HepG2 (cell line): Measurements from ENCODE around the gene CSPG5. TPM values are rescaled to one million over a fixed set of nuclear protein-coding genes. Genes with fewer than 3 reads are reported as not detected.

Source experiments
- ATAC-seq: fragments of 200-7000 bp; cut with Tn5 transposase; 3 replicates; pipeline ENCODE4 v1.9.1; 2020; ENCODE audit warnings: mild to moderate bottlenecking, moderate library complexity
- BruUV-seq: library from RNA; stranded (reverse); fragments of 400-500 nt; replicated peaks from 2 replicates; lab custom pipeline; 2021; lab: Mats Ljungman, UMichigan
- CTCF ChIA-PET: fragments of 300-600 bp; formaldehyde crosslinking; extraction: SDS; loops from one replicate; lab custom pipeline; 2021; ENCODE audit warnings: low total read pairs, inconsistent platforms, low intra/inter-chr PET ratio; lab: Yijun Ruan, JAX
- POLR2A ChIA-PET: fragments of 350-600 bp; sonication (Branson Sonifier 250); formaldehyde crosslinking; loops from one replicate; lab custom pipeline; 2020; ENCODE audit warnings: antibody characterized with exemption, inconsistent platforms; lab: Yijun Ruan, JAX
- DNase-seq: peaks from one replicate; pipeline ENCODE4 v3.0.0-alpha.2; 2015; ENCODE audit warnings: low spot score
- FAIRE-seq: peaks from 3 replicates; lab custom pipeline; 2011; peaks lifted over from hg19 to GRCh38; lab: Jason Lieb, UNC
- H2AFZ ChIP-seq: one replicate; pipeline ENCODE4 v1.6.1; 2011; ENCODE audit warnings: low read length, inconsistent platforms
- H3K27ac ChIP-seq: fragments of 300-600 bp; 3 replicates; pipeline ENCODE4 v1.8.0; 2011; ENCODE audit warnings: mixed run types, mild to moderate bottlenecking, mixed read lengths, low read length, inconsistent platforms; ENCODE audit not compliant: insufficient read depth; ENCODE audit errors: extremely low read length
- H3K27me3 ChIP-seq, 2 experiments: fragments of 200-600 bp in 1 of 2; 2 replicates in 1 of 2; 3 replicates in 1 of 2; pipeline versions ENCODE4 v1.6.0 to v1.8.0; 2011; ENCODE audit warnings: low read length in 2 of 2, mild to moderate bottlenecking in 2 of 2, moderate library complexity in 2 of 2, inconsistent platforms in 1 of 2; ENCODE audit not compliant: insufficient read depth in 2 of 2, control insufficient read depth in 1 of 2
- H3K36me3 ChIP-seq, 2 experiments: fragments of 200-600 bp in 1 of 2; replicated peaks in 1 of 2; 2 replicates in 1 of 2; 3 replicates in 1 of 2; pipeline versions ENCODE4 v1.5.1 to v1.8.0; 2011; ENCODE audit warnings: low read length in 2 of 2, inconsistent platforms in 1 of 2; ENCODE audit not compliant: insufficient read depth in 2 of 2, control insufficient read depth in 1 of 2
- H3K4me1 ChIP-seq: 2 replicates; pipeline ENCODE4 v1.5.1; 2012; ENCODE audit warnings: low read length, inconsistent platforms; ENCODE audit not compliant: insufficient read depth
- H3K4me2 ChIP-seq: 2 replicates; pipeline ENCODE4 v1.6.0; 2011; ENCODE audit warnings: low read depth, low read length, inconsistent platforms
- H3K4me3 ChIP-seq, 3 experiments: fragments of 200-600 bp in 1 of 3; sonication (generic), shearing (Covaris generic) in 1 of 3; replicated peaks in 1 of 3; 2 replicates each; pipeline ENCODE4 v1.5.1; 2011 to 2016; ENCODE audit warnings: low read length in 3 of 3, inconsistent platforms in 2 of 3, low read depth in 2 of 3, mild to moderate bottlenecking in 2 of 3, control low read depth in 1 of 3, mixed read lengths in 1 of 3; ENCODE audit not compliant: insufficient read depth in 1 of 3
- H3K79me2 ChIP-seq: one replicate; pipeline ENCODE4 v1.6.1; 2011; ENCODE audit warnings: low read length, inconsistent platforms; ENCODE audit not compliant: insufficient read depth
- H3K9ac ChIP-seq: 2 replicates; pipeline ENCODE4 v1.6.0; 2011; ENCODE audit warnings: mild to moderate bottlenecking, low read depth, low read length, inconsistent platforms; ENCODE audit not compliant: insufficient read depth
- H3K9me3 ChIP-seq: 2 replicates; pipeline ENCODE4 v1.5.1; 2012; ENCODE audit warnings: mild to moderate bottlenecking, low read length
- H4K20me1 ChIP-seq: 2 replicates; pipeline ENCODE4 v1.6.0; 2011; ENCODE audit warnings: inconsistent platforms, mild to moderate bottlenecking, low read length, moderate library complexity; ENCODE audit not compliant: insufficient read depth
- ATF7-NPFF ChIP-seq: sonication (generic); formaldehyde crosslinking; IDR thresholded peaks from 2 replicates; pipeline ENCODE4 v1.8.1; 2023; ENCODE audit warnings: mild to moderate bottlenecking, low read depth, missing genetic modification reagents, moderate library complexity
- CEBPB ChIP-seq: IDR thresholded peaks from 2 replicates; pipeline ENCODE4 v1.6.1; 2011; ENCODE audit warnings: low read depth, low read length, improper control_type of control experiment, borderline replicate concordance
- KLF9 ChIP-seq: IDR thresholded peaks from 2 replicates; pipeline ENCODE4 v1.6.1; 2016; ENCODE audit warnings: low read depth
- MAFK ChIP-seq, 2 experiments: IDR thresholded peaks in 1 of 2; conservative IDR thresholded peaks in 1 of 2; 2 replicates each; pipeline ENCODE4 v1.6.1; 2011; ENCODE audit warnings: improper control_type of control experiment in 2 of 2, low read length in 2 of 2
- NPAS2 ChIP-seq: sonication (generic); formaldehyde crosslinking; IDR thresholded peaks from 2 replicates; pipeline ENCODE4 v1.8.0; 2022; ENCODE audit warnings: mild to moderate bottlenecking, missing genetic modification reagents, borderline replicate concordance
- ZNF101 ChIP-seq: sonication (generic); formaldehyde crosslinking; IDR thresholded peaks from 2 replicates; pipeline ENCODE4 v1.4.0; 2020; ENCODE audit warnings: mild to moderate bottlenecking, low read depth, missing genetic modification reagents, borderline replicate concordance
- ZNF160 ChIP-seq: sonication (generic); formaldehyde crosslinking; IDR thresholded peaks from 2 replicates; pipeline ENCODE4 v1.8.0; 2022; ENCODE audit warnings: mild to moderate bottlenecking, inconsistent platforms, missing genetic modification reagents
- ZNF484 ChIP-seq: sonication (generic); formaldehyde crosslinking; IDR thresholded peaks from 2 replicates; pipeline ENCODE4 v1.5.1; 2020; ENCODE audit warnings: mild to moderate bottlenecking, low read depth, missing genetic modification reagents, borderline replicate concordance
- ZNF577 ChIP-seq: sonication (generic); formaldehyde crosslinking; IDR thresholded peaks from 2 replicates; pipeline ENCODE4 v1.4.0; 2020; ENCODE audit warnings: mild to moderate bottlenecking, low read depth, missing genetic modification reagents, borderline replicate concordance
- ZNF770 ChIP-seq: sonication (generic); formaldehyde crosslinking; IDR thresholded peaks from 2 replicates; pipeline ENCODE4 v1.5.0; 2020; ENCODE audit warnings: mild to moderate bottlenecking, missing genetic modification reagents
- WGBS: methylation state at CpG from one replicate; pipeline ENCODE4 v1.1.6; 2017; ENCODE audit warnings: low lambda C conversion rate; 5-methylcytosine and 5-hydroxymethylcytosine counted together
- in situ Hi-C: cut with HindIII; loops from 2 replicates; pipeline ENCODE4 v1.10.0; 2017; ENCODE audit warnings: low pct_unique_long_range_greater_than_20kb; ENCODE audit not compliant: extremely low pct_ligation_motif_present
- intact Hi-C: fragments of 100-400 bp; cut with micrococcal nuclease; formaldehyde crosslinking; loops from one replicate; pipeline ENCODE4 v1.10.0; 2022; ENCODE audit not compliant: unreplicated experiment
- polyA plus RNA-seq, 8 experiments: library from polyadenylated mRNA; depleted of rRNA in 3 of 8; stranded (reverse) in 7 of 8; unstranded in 1 of 8; fragments of >200 nt; fragmentation: Illumina TruSeq in 4 of 8; extraction: Trizol in 4 of 8; gene quantifications; 2 replicates each; pipeline versions ENCODE4 v1.2.1 to v1.2.3, GENCODE V29; 2011 to 2016; ENCODE audit warnings: low read depth in 4 of 8, missing spikeins in 1 of 8, mixed read lengths in 1 of 8; ENCODE audit not compliant: insufficient read depth in 1 of 8
- total RNA-seq, 5 experiments: library from RNA; depleted of rRNA; stranded (reverse); fragments of >200 nt; fragmentation: Illumina TruSeq; extraction: Trizol; gene quantifications; 2 replicates each; pipeline ENCODE4 v1.2.3, GENCODE V29; 2016; ENCODE audit warnings: low read depth in 1 of 5
- TF ChIP-seq, protein P1 (sequence below): sonication (generic); formaldehyde crosslinking; IDR thresholded peaks from 2 replicates; pipeline ENCODE4 v1.8.0; 2023; ENCODE audit warnings: mild to moderate bottlenecking, missing genetic modification reagents
- TF ChIP-seq, protein P2 (sequence below): sonication (generic); formaldehyde crosslinking; IDR thresholded peaks from 2 replicates; pipeline ENCODE4 v1.4.0; 2020; ENCODE audit warnings: missing genetic modification reagents

The CSPG5 gene
- total and polyA plus RNA-seq, 2 of the 13 experiments (the other 11 are each of a cell fraction or from before 2014, with no cell fraction given) = 0.07 to 0.15 TPM

DNA sequence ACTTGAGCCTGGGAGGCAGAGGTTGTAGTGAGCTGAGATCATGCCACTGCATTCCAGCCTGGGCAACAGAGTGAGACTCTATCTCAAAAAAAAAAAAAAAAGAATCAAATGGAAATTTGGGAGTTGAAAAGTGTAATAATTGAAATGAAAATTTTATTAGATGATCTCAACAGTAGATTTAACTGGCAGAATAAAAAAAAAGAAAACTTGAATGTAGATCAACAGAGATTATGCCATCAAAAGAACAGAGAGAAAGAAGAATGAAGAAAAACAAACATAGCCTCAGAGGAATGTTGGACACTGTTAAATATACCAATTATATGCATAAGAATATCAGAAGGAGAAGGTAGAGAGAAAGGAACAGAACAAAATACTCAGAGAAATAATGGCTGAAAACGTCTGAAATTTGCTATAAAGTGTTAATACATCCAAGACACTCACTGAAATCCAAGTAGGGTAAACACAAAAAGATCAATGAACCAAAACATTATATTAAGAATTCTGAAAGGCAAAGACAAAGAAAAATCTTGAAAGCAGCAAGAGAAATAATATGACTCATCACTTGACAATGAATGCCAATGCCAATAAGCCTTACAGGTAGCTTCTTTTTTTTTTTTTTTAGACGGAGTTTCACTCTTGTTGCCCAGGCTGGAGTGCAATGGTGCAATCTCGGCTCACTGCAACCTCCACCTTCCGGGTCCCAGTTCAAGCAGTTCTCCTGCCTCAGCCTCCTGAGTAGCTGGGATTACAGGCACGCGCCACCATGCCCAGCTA is 50.5 kb downstream of the CSPG5 start:
- peaks cover 17% of the 10 kb centered on the region for H3K4me1 ChIP-seq
- H3K9ac ChIP-seq = no peak overlapping the region
- TF ChIP-seq ZNF577 (CRISPR knock-in tag) = no peak
- 0 out of 2 replicates have a peak, but pooled peaks have one; percentile 16 for TF ChIP-seq ZNF770 (CRISPR knock-in tag)
- H3K27me3 ChIP-seq = no peaks in the 10 kb centered on the region
- H3K27ac ChIP-seq = no peak overlapping the region
- intact Hi-C loops (no loop called here), in situ Hi-C loops (no loop called here)
- H2AFZ ChIP-seq = no peak overlapping the region
- CTCF ChIA-PET = no interaction called here
- ATAC-seq (no peak), DNase-seq (no peak), FAIRE-seq (no peak)
- no peaks in the 10 kb centered on the region for H4K20me1 ChIP-seq
- H3K4me2 ChIP-seq = no peak overlapping the region
- POLR2A ChIA-PET = no interaction called here
- no peaks in the 10 kb centered on the region for H3K9me3 ChIP-seq
- WGBS = 26% methylated on average over 6 of the region's 6 CpGs
- H3K79me2 ChIP-seq = no peaks in the 10 kb centered on the region
- BruUV-seq = no TSS peak
- H3K36me3 ChIP-seq = no peaks in the 10 kb centered on the region
- H3K4me3 ChIP-seq = no peak overlapping the region

- in situ Hi-C loops (no loop called here), intact Hi-C loops (no loop called here)
- Histone ChIP-seq H2AFZ (no peak overlapping the region), H3K27ac (no peak overlapping the region), H3K9ac (no peak overlapping the region), H3K9me3 (no peaks in the 10 kb centered on the region), H3K4me3 (no peak overlapping the region), H4K20me1 (no peaks in the 10 kb centered on the region), H3K4me1 (peaks cover 33% of the 10 kb centered on the region), H3K27me3 (no peaks in the 10 kb centered on the region), H3K79me2 (no peaks in the 10 kb centered on the region), H3K4me2 (no peak overlapping the region), H3K36me3 (no peaks in the 10 kb centered on the region)
- ATAC-seq = no peak
- ChIA-PET POLR2A (no interaction called here), CTCF (no interaction called here)
- no peak for FAIRE-seq
- DNase-seq = no peak
- BruUV-seq = no TSS peak
- WGBS = 70% methylated on average over 4 of the region's 4 CpGs
- TF ChIP-seq NPAS2 = no peak
- TF ChIP-seq, protein P1, sequence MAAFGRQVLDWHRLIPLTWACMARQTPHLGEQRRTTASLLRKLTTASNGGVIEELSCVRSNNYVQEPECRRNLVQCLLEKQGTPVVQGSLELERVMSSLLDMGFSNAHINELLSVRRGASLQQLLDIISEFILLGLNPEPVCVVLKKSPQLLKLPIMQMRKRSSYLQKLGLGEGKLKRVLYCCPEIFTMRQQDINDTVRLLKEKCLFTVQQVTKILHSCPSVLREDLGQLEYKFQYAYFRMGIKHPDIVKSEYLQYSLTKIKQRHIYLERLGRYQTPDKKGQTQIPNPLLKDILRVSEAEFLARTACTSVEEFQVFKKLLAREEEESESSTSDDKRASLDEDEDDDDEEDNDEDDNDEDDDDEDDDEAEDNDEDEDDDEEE (CRISPR knock-in tag) = no peak
- no peak for TF ChIP-seq ATF7-NPFF (CRISPR knock-in tag)
- no peak for TF ChIP-seq ZNF101
- TF ChIP-seq MAFK (conservative IDR thresholded peaks at IDR 0.05 in 1 of 2, IDR thresholded peaks at IDR 0.05 in 1 of 2; ENCODE audit: low read length in 2 of 2) = no peak
- TF ChIP-seq KLF9 (CRISPR knock-in tag) = no peak
- TF ChIP-seq ZNF160 (CRISPR knock-in tag) = no peak
- no peak for TF ChIP-seq ZNF484 (CRISPR knock-in tag)
- TF ChIP-seq, protein P2, sequence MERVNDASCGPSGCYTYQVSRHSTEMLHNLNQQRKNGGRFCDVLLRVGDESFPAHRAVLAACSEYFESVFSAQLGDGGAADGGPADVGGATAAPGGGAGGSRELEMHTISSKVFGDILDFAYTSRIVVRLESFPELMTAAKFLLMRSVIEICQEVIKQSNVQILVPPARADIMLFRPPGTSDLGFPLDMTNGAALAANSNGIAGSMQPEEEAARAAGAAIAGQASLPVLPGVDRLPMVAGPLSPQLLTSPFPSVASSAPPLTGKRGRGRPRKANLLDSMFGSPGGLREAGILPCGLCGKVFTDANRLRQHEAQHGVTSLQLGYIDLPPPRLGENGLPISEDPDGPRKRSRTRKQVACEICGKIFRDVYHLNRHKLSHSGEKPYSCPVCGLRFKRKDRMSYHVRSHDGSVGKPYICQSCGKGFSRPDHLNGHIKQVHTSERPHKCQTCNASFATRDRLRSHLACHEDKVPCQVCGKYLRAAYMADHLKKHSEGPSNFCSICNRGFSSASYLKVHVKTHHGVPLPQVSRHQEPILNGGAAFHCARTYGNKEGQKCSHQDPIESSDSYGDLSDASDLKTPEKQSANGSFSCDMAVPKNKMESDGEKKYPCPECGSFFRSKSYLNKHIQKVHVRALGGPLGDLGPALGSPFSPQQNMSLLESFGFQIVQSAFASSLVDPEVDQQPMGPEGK (CRISPR knock-in tag) = no peak
- no peak for TF ChIP-seq CEBPB
These were observed 53.0 kb downstream of the CSPG5 start for GRCh38 chr3:47525617-47526016.
